D721Med (cell line): ENCODE measurements around the gene KLHL26.

Source experiments
- DNase-seq: peaks from one replicate; pipeline ENCODE4 v3.0.0; 2011; ENCODE audit warnings: low spot score; ENCODE audit not compliant: insufficient read length
- FAIRE-seq: peaks from 2 replicates; lab custom pipeline; 2011; peaks lifted over from hg19 to GRCh38; lab: Jason Lieb, UNC
- CTCF ChIP-seq: IDR thresholded peaks from 2 replicates; pipeline ENCODE4 v1.5.1; 2012; ENCODE audit warnings: mild to moderate bottlenecking, control low read depth; ENCODE audit not compliant: insufficient read depth; ENCODE audit errors: missing control alignments

Gene KLHL26

GRCh38 chr19:18612051-18612771 lies 24.6 kb upstream of the KLHL26 start:
- TF ChIP-seq CTCF, result no peak
- DNase-seq (no peak), FAIRE-seq (no peak)

GRCh38 chr19:18612772-18613588 lies 23.8 kb upstream of the KLHL26 start, which contains the start of gene TMEM59L:
TMEM59L (plus strand) TSS chr19:18612870; CDS start chr19:18612959, 89 bp downstream.
- no peak for TF ChIP-seq CTCF
- FAIRE-seq (no peak), DNase-seq (peak; percentile 89)

GRCh38 chr19:18613589-18614234 lies 23.1 kb upstream of the KLHL26 start:
- no peak for TF ChIP-seq CTCF
- DNase-seq (no peak), FAIRE-seq (no peak)

- TF ChIP-seq CTCF, result no peak
- DNase-seq (no peak), FAIRE-seq (no peak)
Observed at GRCh38 chr19:18616023-18616422, 20.8 kb upstream of the KLHL26 start.

- no peak for FAIRE-seq
- DNase-seq, result no peak
- no peak for TF ChIP-seq CTCF
Observed at GRCh38 chr19:18617562-18617961, 19.3 kb upstream of the KLHL26 start.

GRCh38 chr19:18618236-18618635 lies 18.6 kb upstream of the KLHL26 start:
- FAIRE-seq, result no peak
- TF ChIP-seq CTCF, result no peak

More at GRCh38 chr19:18618236-18618635, 18.6 kb upstream of the KLHL26 start:
- no peak for DNase-seq
